IMR-90 (cell line): ENCODE data around the gene SLX4. TPM values are rescaled to one million over a fixed set of nuclear protein-coding genes. Genes with fewer than 3 reads are reported as not detected.

ENCODE experiments used
- ATAC-seq: fragments of 200-7000 bp; cut with Tn5 transposase; 2 replicates; pipeline ENCODE4 v1.9.1; 2020; ENCODE audit warnings: low read depth, mild to moderate bottlenecking, moderate library complexity
- BruUV-seq: library from RNA; stranded (reverse); fragments of 400-500 nt; replicated peaks from 2 replicates; lab custom pipeline; 2021; lab: Mats Ljungman, UMichigan
- CTCF ChIA-PET: fragments of 300-600 bp; formaldehyde crosslinking; extraction: SDS; loops from one replicate; lab custom pipeline; 2021; ENCODE audit warnings: antibody characterized with exemption; lab: Yijun Ruan, JAX
- POLR2A ChIA-PET: fragments of 300-600 bp; sonication (Branson Sonifier 250); formaldehyde crosslinking; loops from one replicate; lab custom pipeline; 2022; ENCODE audit warnings: antibody characterized with exemption; ENCODE audit not compliant: unreplicated experiment; lab: Charles Lee
- DNase-seq: peaks from one replicate; pipeline ENCODE4 v3.0.0; 2013
- H2AFZ ChIP-seq: replicated peaks from 2 replicates; pipeline ENCODE3; 2013; ENCODE audit warnings: low read length, mild to moderate bottlenecking; ENCODE audit not compliant: poor library complexity
- H2AK5ac ChIP-seq: 2 replicates; pipeline ENCODE4 v1.6.1; 2013; ENCODE audit warnings: low read depth, low read length, inconsistent platforms
- H2AK9ac ChIP-seq: replicated peaks from 2 replicates; pipeline ENCODE3; 2013; ENCODE audit warnings: mild to moderate bottlenecking, low read depth, low read length, moderate library complexity; ENCODE audit not compliant: poor library complexity
- H2BK120ac ChIP-seq: 2 replicates; pipeline ENCODE4 v1.6.1; 2013; ENCODE audit warnings: low read depth, low read length, inconsistent platforms
- H2BK15ac ChIP-seq: 3 replicates; pipeline ENCODE4 v1.6.1; 2013; ENCODE audit warnings: low read depth, low read length, inconsistent platforms
- H2BK20ac ChIP-seq: 2 replicates; pipeline ENCODE4 v1.6.1; 2013; ENCODE audit warnings: low read depth, mild to moderate bottlenecking, inconsistent platforms, low read length, moderate library complexity
- H2BK5ac ChIP-seq: 2 replicates; pipeline ENCODE4 v1.6.1; 2013; ENCODE audit warnings: mild to moderate bottlenecking, low read depth, low read length, inconsistent platforms; ENCODE audit not compliant: poor library complexity, severe bottlenecking
- H3K14ac ChIP-seq: replicated peaks from 2 replicates; pipeline ENCODE4 v1.6.1; 2013; ENCODE audit warnings: low read depth, low read length, inconsistent platforms
- H3K18ac ChIP-seq: 2 replicates; pipeline ENCODE4 v1.6.1; 2013; ENCODE audit warnings: low read depth, low read length, control low read depth
- H3K23ac ChIP-seq: 2 replicates; pipeline ENCODE4 v1.6.1; 2013; ENCODE audit warnings: low read depth, low read length, inconsistent platforms
- H3K27ac ChIP-seq: 2 replicates; pipeline ENCODE4 v1.5.1; 2013; ENCODE audit warnings: mild to moderate bottlenecking, control low read depth, low read length; ENCODE audit not compliant: insufficient read depth
- H3K27me3 ChIP-seq: 2 replicates; pipeline ENCODE4 v1.6.1; 2013; ENCODE audit warnings: low read length; ENCODE audit not compliant: control insufficient read depth, insufficient read depth
- H3K36me3 ChIP-seq: 2 replicates; pipeline ENCODE4 v1.6.1; 2013; ENCODE audit warnings: low read length, mixed read lengths; ENCODE audit not compliant: control insufficient read depth, insufficient read depth
- H3K4ac ChIP-seq: 2 replicates; pipeline ENCODE4 v1.6.1; 2013; ENCODE audit warnings: low read depth, low read length, inconsistent platforms
- H3K4me1 ChIP-seq: 2 replicates; pipeline ENCODE4 v1.6.1; 2013; ENCODE audit warnings: low read length, mixed read lengths; ENCODE audit not compliant: control insufficient read depth, insufficient read depth
- H3K4me2 ChIP-seq: 2 replicates; pipeline ENCODE4 v1.6.1; 2013; ENCODE audit warnings: low read depth, mild to moderate bottlenecking, control low read depth, low read length, moderate library complexity
- H3K4me3 ChIP-seq: 2 replicates; pipeline ENCODE4 v1.5.1; 2013; ENCODE audit warnings: low read depth, mild to moderate bottlenecking, control low read depth, low read length, moderate library complexity; ENCODE audit not compliant: insufficient read depth
- H3K56ac ChIP-seq: 2 replicates; pipeline ENCODE4 v1.6.1; 2013; ENCODE audit warnings: low read length, inconsistent platforms; ENCODE audit not compliant: insufficient read depth; ENCODE audit errors: extremely low read depth
- H3K79me1 ChIP-seq, 2 experiments: 2 replicates each; pipeline ENCODE4 v1.6.1; 2013; ENCODE audit warnings: low read length in 2 of 2, inconsistent platforms in 1 of 2, low read depth in 1 of 2
- H3K9ac ChIP-seq: 2 replicates; pipeline ENCODE4 v1.6.1; 2013; ENCODE audit warnings: low read depth, low read length, control low read depth
- H3K9me1 ChIP-seq: 2 replicates; pipeline ENCODE4 v1.6.1; 2013; ENCODE audit warnings: low read length, inconsistent platforms; ENCODE audit not compliant: insufficient read depth
- H3K9me3 ChIP-seq: 2 replicates; pipeline ENCODE4 v1.6.1; 2013; ENCODE audit warnings: low read length; ENCODE audit not compliant: control insufficient read depth, insufficient read depth
- H4K20me1 ChIP-seq: 2 replicates; pipeline ENCODE4 v1.6.1; 2013; ENCODE audit warnings: low read length, inconsistent platforms; ENCODE audit not compliant: insufficient read depth
- H4K5ac ChIP-seq: 2 replicates; pipeline ENCODE4 v1.6.1; 2013; ENCODE audit warnings: mild to moderate bottlenecking, low read depth, low read length, control low read depth
- H4K8ac ChIP-seq, 2 experiments: 2 replicates each; pipeline ENCODE4 v1.6.1; 2013; ENCODE audit warnings: low read depth in 2 of 2, low read length in 2 of 2, control low read depth in 1 of 2, inconsistent platforms in 1 of 2
- H4K91ac ChIP-seq: 2 replicates; pipeline ENCODE4 v1.6.1; 2013; ENCODE audit warnings: low read depth, low read length, inconsistent platforms; ENCODE audit not compliant: insufficient read depth
- BHLHE40 ChIP-seq: fragments of 150-350 bp; IDR thresholded peaks from 2 replicates; pipeline ENCODE4 v1.6.1; 2016; ENCODE audit warnings: mild to moderate bottlenecking, low read depth, low read length
- CEBPB ChIP-seq: IDR thresholded peaks from 2 replicates; pipeline ENCODE4 v1.6.1; 2012; ENCODE audit warnings: low read depth, low read length, improper control_type of control experiment
- CHD1 ChIP-seq: IDR thresholded peaks from 2 replicates; pipeline ENCODE4 v1.6.1; 2012; ENCODE audit warnings: low read depth, low read length, improper control_type of control experiment
- CTCF ChIP-seq: conservative IDR thresholded peaks from 2 replicates; pipeline ENCODE4 v1.5.1; 2012; ENCODE audit warnings: mild to moderate bottlenecking, low read depth, low read length, improper control_type of control experiment
- ELK1 ChIP-seq: fragments of 150-350 bp; IDR thresholded peaks from 2 replicates; pipeline ENCODE4 v1.6.1; 2016; ENCODE audit warnings: low read depth, mild to moderate bottlenecking, low read length, moderate library complexity, borderline replicate concordance
- FOS ChIP-seq: fragments of 150-350 bp; IDR thresholded peaks from 2 replicates; pipeline ENCODE4 v1.6.1; 2016; ENCODE audit warnings: low read depth, low read length
- MAFK ChIP-seq: IDR thresholded peaks from 2 replicates; pipeline ENCODE4 v1.6.1; 2012; ENCODE audit warnings: low read depth, low read length, improper control_type of control experiment
- MAZ ChIP-seq: IDR thresholded peaks from 2 replicates; pipeline ENCODE4 v1.6.1; 2012; ENCODE audit warnings: low read depth, mild to moderate bottlenecking, low read length, improper control_type of control experiment, moderate library complexity, borderline replicate concordance
- POLR2A ChIP-seq: IDR thresholded peaks from 2 replicates; pipeline ENCODE4 v1.6.1; 2012; ENCODE audit warnings: mild to moderate bottlenecking, low read depth, low read length
- RAD21 ChIP-seq: IDR thresholded peaks from 2 replicates; pipeline ENCODE4 v1.6.1; 2012; ENCODE audit warnings: low read length, improper control_type of control experiment
- RCOR1 ChIP-seq: IDR thresholded peaks from 2 replicates; pipeline ENCODE4 v1.6.1; 2012; ENCODE audit warnings: mild to moderate bottlenecking, low read length, improper control_type of control experiment; ENCODE audit not compliant: insufficient replicate concordance
- RFX5 ChIP-seq: IDR thresholded peaks from 2 replicates; pipeline ENCODE4 v1.8.0; 2012; ENCODE audit warnings: low read depth, mild to moderate bottlenecking, low read length, moderate library complexity
- SMC3 ChIP-seq: fragments of 150-350 bp; IDR thresholded peaks from 2 replicates; pipeline ENCODE4 v1.6.1; 2016; ENCODE audit warnings: low read depth, mild to moderate bottlenecking, antibody characterized with exemption, low read length, moderate library complexity
- USF2 ChIP-seq: fragments of 150-350 bp; IDR thresholded peaks from 2 replicates; pipeline ENCODE4 v1.6.1; 2017; ENCODE audit warnings: mild to moderate bottlenecking, antibody characterized with exemption, low read length, low read depth
- WGBS, 2 experiments: methylation state at CpG; one replicate each; pipeline versions ENCODE4 v1.1.5 to v1.1.7; 2013; ENCODE audit warnings: missing lambda C conversion rate in 2 of 2; ENCODE audit not compliant: insufficient read length in 1 of 2; ENCODE audit errors: extremely low coverage in 2 of 2; 5-methylcytosine and 5-hydroxymethylcytosine counted together
- dilution Hi-C: fragments of 300-500 bp; cut with HindIII; formaldehyde crosslinking; loops from one replicate; pipeline ENCODE4 v1.14.3; 2018; ENCODE audit warnings: low sequenced_read_pairs; ENCODE audit not compliant: unreplicated experiment
- in situ Hi-C: fragments of 300-500 bp; cut with MboI; formaldehyde crosslinking; loops from 3 replicates; pipeline ENCODE4 v1.14.3; 2019; ENCODE audit warnings: low sequenced_read_pairs, inconsistent platforms, mixed read lengths
- intact Hi-C: fragments of 100-400 bp; cut with micrococcal nuclease; formaldehyde crosslinking; loops from 2 replicates; pipeline ENCODE4 v1.10.0; 2022
- polyA plus RNA-seq, 3 experiments: library from polyadenylated mRNA; depleted of rRNA; stranded (reverse); fragments of >200 nt; gene quantifications; 2 replicates each; pipeline ENCODE4 v1.2.3, GENCODE V29; 2012; ENCODE audit warnings: low replicate concordance in 1 of 3
- total RNA-seq: library from RNA; depleted of rRNA; stranded (reverse); fragments of >200 nt; gene quantifications from 2 replicates; pipeline ENCODE4 v1.2.3, GENCODE V29; 2012

The SLX4 gene
- total and polyA plus RNA-seq, 2 of the 4 experiments (the other 2 are of a cell fraction) = 1.3 to 3.1 TPM

DNA sequence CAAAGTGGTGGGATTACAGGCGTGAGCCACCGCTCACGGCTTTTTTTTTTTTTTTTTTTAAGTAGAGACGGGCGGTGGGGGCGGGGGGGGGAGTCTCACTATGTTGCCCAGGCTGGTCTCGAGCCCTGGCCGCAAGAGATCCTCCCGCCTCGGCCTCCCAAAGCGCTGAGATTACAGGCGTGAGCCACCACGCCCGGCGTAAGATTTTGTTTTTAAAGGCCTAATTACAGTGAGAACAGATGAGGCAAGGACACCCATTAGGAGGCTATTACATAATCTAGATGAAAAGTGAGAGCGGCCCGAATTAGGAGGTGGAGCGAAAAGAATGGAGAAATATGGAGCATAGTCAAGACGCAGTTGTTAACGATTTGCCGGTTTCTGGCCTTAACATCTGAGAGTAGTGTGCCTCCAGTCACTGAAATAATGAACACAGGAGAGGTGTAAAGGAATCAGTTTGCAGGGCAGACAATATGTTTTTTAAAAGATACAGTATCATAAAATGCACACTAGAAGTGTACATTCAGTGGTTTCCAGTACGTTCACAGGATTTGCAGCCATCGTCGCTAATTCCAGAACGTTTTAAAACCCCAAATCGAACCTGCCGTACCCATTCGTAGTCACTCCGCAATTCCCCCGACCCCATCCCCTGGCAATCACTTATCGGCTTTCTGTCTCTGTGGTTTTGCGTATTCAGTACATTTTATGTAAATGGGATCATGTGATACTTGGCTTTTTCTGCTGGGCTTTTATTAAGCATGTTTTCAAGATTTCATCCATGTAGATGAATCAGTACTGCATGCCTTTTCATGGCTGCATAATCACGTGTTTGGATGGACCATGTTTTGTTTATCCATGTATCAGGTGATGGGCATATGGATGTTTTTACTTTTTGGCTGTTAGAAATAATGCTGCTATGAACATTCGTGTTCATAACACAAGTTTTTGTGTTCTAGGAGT is 1.4 kb upstream of the SLX4 start:
- CTCF ChIA-PET = no interaction called here
- H2BK20ac ChIP-seq = no peak overlapping the region
- in situ Hi-C loops (no loop called here), dilution Hi-C loops (no loop called here), intact Hi-C loops (no loop called here)
- H3K14ac ChIP-seq = no peak overlapping the region
- no TSS peak for BruUV-seq
- no peak overlapping the region for H2BK120ac ChIP-seq
- peaks cover 5% of the 10 kb centered on the region; the same call in 1 of the 2 replicates for H3K36me3 ChIP-seq
- TF ChIP-seq MAFK = no peak
- no peak for TF ChIP-seq ELK1
- no peak for TF ChIP-seq RAD21
- TF ChIP-seq FOS = no peak
- no peak for TF ChIP-seq RFX5
- TF ChIP-seq CTCF = no peak
- TF ChIP-seq SMC3 = no peak
- no peak for TF ChIP-seq CHD1
- no peak for TF ChIP-seq CEBPB
- no peak for TF ChIP-seq RCOR1
- TF ChIP-seq MAZ = no peak
- TF ChIP-seq USF2 = no peak
- no peak for TF ChIP-seq POLR2A
- no peak for TF ChIP-seq BHLHE40
- no peak overlapping the region for H3K18ac ChIP-seq
- no peak for DNase-seq
- H4K8ac ChIP-seq = no peak overlapping the region; a peak in 2 of 4 replicates
- no peak overlapping the region for H3K9ac ChIP-seq
- H3K4me1 ChIP-seq = peaks cover 5% of the 10 kb centered on the region
- no peak overlapping the region for H2BK15ac ChIP-seq
- H3K9me3 ChIP-seq = no peaks in the 10 kb centered on the region
- H3K27me3 ChIP-seq = no peaks in the 10 kb centered on the region
- H2BK5ac ChIP-seq = no peak overlapping the region
- peak overlapping the region; percentile 81 for H3K4me3 ChIP-seq
- ATAC-seq = no peak
- 0 out of 2 replicates have a peak overlapping the region, but pooled peaks have one; percentile 56 for H3K23ac ChIP-seq
- no peaks in the 10 kb centered on the region for H4K20me1 ChIP-seq
- peak overlapping the region; percentile 72; the same call in 1 of the 2 replicates for H3K4me2 ChIP-seq
- no peak overlapping the region for H2AFZ ChIP-seq
- H3K9me1 ChIP-seq = peaks cover 9% of the 10 kb centered on the region
- no peak overlapping the region for H4K5ac ChIP-seq
- POLR2A ChIA-PET = no interaction called here
- 90% methylated on average over 2 of the region's 34 CpGs; no CpG with 5 or more reads in 1 of the 2 experiments for WGBS, 2 experiments
- H3K79me1 ChIP-seq = peaks cover 49 to 72% of the 10 kb centered on the region in 2 experiments
- H3K4ac ChIP-seq = no peak overlapping the region
- no peak overlapping the region for H3K56ac ChIP-seq
- peak overlapping the region; percentile 42 for H2AK5ac ChIP-seq
- no peak overlapping the region for H2AK9ac ChIP-seq
- no peak overlapping the region for H3K27ac ChIP-seq
- no peak overlapping the region for H4K91ac ChIP-seq
